Activated CD4-positive, alpha-beta T cell treated with anti-CD3 and anti-CD28 coated beads, Interleukin-2, amount 10 ng/mL, durations not matched to agents 7 days and 5 days (primary cell): Measurements from ENCODE around the gene SNTB2. TPM values are rescaled to one million over a fixed set of nuclear protein-coding genes. Genes with fewer than 3 reads are reported as not detected.

Experiments
- CTCF ChIA-PET: fragments of 350-600 bp; sonication (Branson Sonifier 250); formaldehyde crosslinking; loops from one replicate; lab custom pipeline; 2021; ENCODE audit warnings: antibody characterized with exemption; lab: Charles Lee
- POLR2A ChIA-PET: fragments of 350-600 bp; sonication (Branson Sonifier 250); formaldehyde crosslinking; loops from one replicate; lab custom pipeline; 2021; ENCODE audit warnings: antibody characterized with exemption; lab: Charles Lee
- DNase-seq: peaks from one replicate; pipeline ENCODE4 v3.0.0-alpha.2; 2020
- H3K27ac Mint-ChIP-seq: one replicate; pipeline ENCODE4 v1.8.0; 2021; ENCODE audit warnings: mild to moderate bottlenecking, moderate library complexity, mixed read lengths
- H3K27me3 Mint-ChIP-seq: one replicate; pipeline ENCODE4 v1.8.0; 2021; ENCODE audit warnings: mixed read lengths
- H3K36me3 Mint-ChIP-seq: one replicate; pipeline ENCODE4 v1.8.0; 2021; ENCODE audit warnings: low read depth, mixed read lengths
- H3K4me1 Mint-ChIP-seq: one replicate; pipeline ENCODE4 v1.8.0; 2021; ENCODE audit warnings: mixed read lengths
- H3K4me3 Mint-ChIP-seq: one replicate; pipeline ENCODE4 v1.8.0; 2021; ENCODE audit warnings: mild to moderate bottlenecking, moderate library complexity, mixed read lengths
- H3K9me3 Mint-ChIP-seq: one replicate; pipeline ENCODE4 v1.8.0; 2021; ENCODE audit warnings: mixed read lengths
- total RNA-seq, 2 experiments: library from RNA; stranded (reverse); gene quantifications; one replicate each; pipeline ENCODE4 v1.2.3, GENCODE V29; 2021

Gene SNTB2
- total RNA-seq, 2 experiments from 2014 or later = 20.2 to 25.3 TPM

DNA sequence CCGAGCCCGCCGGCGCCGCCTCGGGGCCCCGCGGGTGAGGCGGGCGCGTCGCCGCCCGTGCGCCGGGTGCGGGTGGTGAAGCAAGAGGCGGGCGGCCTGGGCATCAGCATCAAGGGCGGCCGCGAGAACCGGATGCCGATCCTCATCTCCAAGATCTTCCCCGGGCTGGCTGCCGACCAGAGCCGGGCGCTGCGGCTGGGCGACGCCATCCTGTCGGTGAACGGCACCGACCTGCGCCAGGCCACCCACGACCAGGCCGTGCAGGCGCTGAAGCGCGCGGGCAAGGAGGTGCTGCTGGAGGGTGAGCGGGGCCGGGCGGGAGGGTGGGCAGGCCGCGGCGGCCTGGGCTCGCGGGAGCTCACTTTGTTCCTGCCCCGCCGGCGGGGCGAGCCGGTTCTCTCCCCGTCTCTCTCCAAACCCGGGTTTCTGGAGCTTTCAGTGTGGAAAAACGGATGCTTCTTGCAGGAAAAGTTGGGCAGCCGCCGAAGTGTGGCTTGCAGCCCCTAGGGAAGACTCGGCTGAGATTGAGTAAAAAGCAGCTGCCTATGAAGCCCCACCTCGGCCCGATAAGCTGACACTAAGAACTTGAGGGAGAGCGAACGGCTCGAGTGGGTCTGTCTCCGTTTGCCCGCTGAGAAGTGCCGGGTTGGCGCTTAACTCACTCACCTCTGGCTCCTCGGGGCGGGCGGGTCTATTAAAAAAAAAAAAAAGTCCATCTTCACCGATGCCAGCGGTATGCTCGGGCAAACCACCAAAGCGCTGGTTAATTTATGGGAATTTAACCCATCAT is 677 bp downstream of the SNTB2 start:
- Mint-ChIP-seq H3K36me3 (peaks cover 12% of the 10 kb centered on the region), H3K27ac (peak overlapping the region; percentile 92), H3K9me3 (peaks cover 2% of the 10 kb centered on the region), H3K4me3 (peak overlapping the region; percentile 88), H3K4me1 (peaks cover 49% of the 10 kb centered on the region), H3K27me3 (no peaks in the 10 kb centered on the region)
- peak; percentile 50 for DNase-seq
- ChIA-PET CTCF (interaction anchor here (0.6 to 1.7 kb wide), 6 partner anchors 12 to 143 kb away, joined by 3 to 6 read pairs (median 3); no protein-coding TSS in a partner anchor), POLR2A (interaction anchor here (0.6 to 0.7 kb wide), 2 partner anchors 138 to 959 kb away, joined by 3 to 4 read pairs; no protein-coding TSS in a partner anchor)

DNA sequence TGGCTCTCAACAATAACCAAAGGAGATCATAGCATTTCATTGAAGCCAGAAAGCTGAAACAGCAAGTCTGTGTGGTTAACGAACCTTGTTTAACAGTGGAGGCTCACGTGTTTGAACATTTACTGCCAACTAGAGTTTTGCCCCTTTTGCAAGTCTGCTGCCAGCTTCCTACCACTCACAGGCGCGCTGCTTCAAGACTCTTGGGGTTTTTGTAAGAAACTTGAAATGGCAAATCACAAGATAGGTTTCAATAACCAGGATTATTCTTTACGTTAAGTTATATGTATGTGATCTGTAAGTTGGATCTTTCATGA is 1.2 kb downstream of the SNTB2 start:
- H3K27me3 Mint-ChIP-seq = no peaks in the 10 kb centered on the region

DNA sequence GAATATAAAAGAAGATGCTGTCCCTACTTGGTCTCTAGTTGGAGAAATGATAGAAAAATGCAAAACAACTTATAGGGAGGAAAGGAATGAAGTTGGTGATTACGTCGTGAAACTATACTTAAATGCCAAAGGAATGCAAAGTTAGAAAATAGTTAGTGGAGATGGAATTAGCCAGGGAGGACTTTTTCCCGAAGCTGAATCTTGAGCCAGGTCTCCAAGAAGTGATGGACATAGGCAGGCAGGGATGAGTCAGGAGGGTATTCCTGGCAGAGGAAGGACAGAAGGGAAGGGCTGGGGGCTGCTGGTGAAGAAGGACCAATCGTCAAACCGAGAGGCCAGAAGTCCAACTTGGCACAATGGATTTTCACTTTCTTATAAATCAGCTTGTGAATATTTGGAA is 1.8 kb downstream of the SNTB2 start:
- ChIA-PET CTCF (interaction anchor here (0.6 kb wide), 1 partner anchor 25 kb away, joined by 3 read pairs; no protein-coding TSS in a partner anchor), POLR2A (no interaction called here)
- no peak for DNase-seq
- Mint-ChIP-seq H3K27me3 (no peaks in the 10 kb centered on the region), H3K4me1 (peaks cover 49% of the 10 kb centered on the region), H3K36me3 (peaks cover 12% of the 10 kb centered on the region), H3K27ac (peak overlapping the region; percentile 92), H3K4me3 (peak overlapping the region; percentile 88), H3K9me3 (peaks cover 2% of the 10 kb centered on the region)

More for the DNA sequence above, 1.2 kb downstream of the SNTB2 start:
- ChIA-PET POLR2A (interaction anchor here (0.6 kb wide), 1 partner anchor 138 kb away, joined by 3 read pairs; no protein-coding TSS in a partner anchor), CTCF (interaction anchor here (0.7 kb wide), 1 partner anchor 35 kb away, joined by 3 read pairs; no protein-coding TSS in a partner anchor)
- Mint-ChIP-seq H3K36me3 (peaks cover 12% of the 10 kb centered on the region), H3K27ac (peak overlapping the region; percentile 92), H3K4me3 (peak overlapping the region; percentile 88), H3K4me1 (peaks cover 49% of the 10 kb centered on the region), H3K9me3 (peaks cover 2% of the 10 kb centered on the region)
- peak; percentile 44 for DNase-seq

DNA sequence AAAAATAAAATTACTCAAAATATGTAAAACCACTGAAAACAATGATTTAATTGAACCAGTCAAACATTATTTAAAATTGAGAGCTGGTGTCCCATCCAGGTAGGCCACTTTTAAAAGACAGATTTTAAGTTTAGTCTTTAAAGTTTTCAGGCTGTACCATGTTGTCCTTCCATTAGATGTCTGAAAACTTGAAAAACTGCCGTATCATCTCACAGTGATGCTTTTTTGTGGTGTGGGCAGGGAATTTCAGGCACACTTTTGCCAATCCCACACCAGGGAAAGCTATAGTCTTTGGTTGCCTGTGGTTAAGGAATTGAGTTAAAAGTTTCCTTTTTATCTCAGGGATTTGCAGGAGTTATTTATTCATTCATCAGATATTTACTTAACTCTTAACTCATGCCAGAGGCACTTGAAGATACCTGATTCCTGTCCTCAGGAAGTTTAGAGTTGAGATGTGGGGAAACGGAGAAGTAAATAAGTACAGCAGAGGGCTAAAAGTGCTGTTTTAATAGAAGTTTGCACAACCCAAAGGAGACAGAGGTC is 3.2 kb downstream of the SNTB2 start:
- ChIA-PET CTCF (interaction anchor here (1.3 kb wide), 1 partner anchor 33 kb away, joined by 4 read pairs; no protein-coding TSS in a partner anchor), POLR2A (no interaction called here)
- no peaks in the 10 kb centered on the region for H3K27me3 Mint-ChIP-seq
- H3K27ac Mint-ChIP-seq = no peak overlapping the region
- no peaks in the 10 kb centered on the region for H3K9me3 Mint-ChIP-seq
- H3K36me3 Mint-ChIP-seq = peaks cover 10% of the 10 kb centered on the region
- DNase-seq = no peak
- H3K4me3 Mint-ChIP-seq = no peak overlapping the region
- peaks cover 42% of the 10 kb centered on the region for H3K4me1 Mint-ChIP-seq

DNA sequence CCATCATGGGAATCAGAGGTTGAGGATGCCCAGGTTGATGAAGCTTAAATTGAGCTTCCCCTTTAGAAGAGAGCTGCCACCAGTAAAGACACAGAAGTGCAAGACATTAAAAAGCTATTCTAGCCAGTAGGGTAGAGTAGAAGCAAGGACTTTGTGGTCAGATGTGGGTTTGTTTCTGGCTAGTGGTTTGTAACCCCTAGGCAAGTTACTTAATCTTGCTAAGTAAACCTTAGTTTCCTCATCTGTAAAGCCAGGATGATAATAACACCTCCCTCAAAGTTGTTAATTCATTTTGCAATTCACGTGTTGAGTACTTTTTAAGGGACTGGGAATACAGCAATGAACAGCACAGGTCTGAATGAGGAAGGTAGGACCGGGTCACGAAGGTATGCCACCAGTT is 3.6 kb downstream of the SNTB2 start:
- Mint-ChIP-seq H3K27me3 (no peaks in the 10 kb centered on the region), H3K36me3 (peaks cover 10% of the 10 kb centered on the region), H3K27ac (no peak overlapping the region), H3K4me1 (peaks cover 39% of the 10 kb centered on the region), H3K4me3 (no peak overlapping the region), H3K9me3 (no peaks in the 10 kb centered on the region)
- peak; percentile 18 for DNase-seq
- ChIA-PET CTCF (interaction anchor here (1.3 kb wide), 1 partner anchor 33 kb away, joined by 4 read pairs; no protein-coding TSS in a partner anchor), POLR2A (interaction anchor here (0.5 kb wide), 1 partner anchor 281 kb away, joined by 3 read pairs; no protein-coding TSS in a partner anchor)

DNA sequence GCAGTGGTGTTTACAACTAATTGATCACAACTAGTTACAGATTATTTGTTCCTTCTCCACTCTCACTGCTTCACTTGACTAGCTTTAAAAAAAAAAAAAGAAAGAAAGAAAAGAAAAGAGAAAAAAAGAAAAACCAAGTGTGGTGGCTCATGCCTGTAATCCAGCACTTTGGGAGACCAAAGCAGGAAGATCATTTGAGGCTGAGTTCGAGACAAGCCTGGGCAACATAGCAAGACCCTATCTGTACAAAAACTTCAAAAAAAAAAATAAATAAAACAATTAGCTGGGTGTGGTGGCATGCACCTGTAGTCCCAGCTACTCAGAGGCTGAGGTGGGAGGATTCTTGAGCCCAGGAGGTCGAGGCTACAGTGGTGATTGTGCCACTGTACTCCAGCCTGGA is 4.2 kb downstream of the SNTB2 start:
- peaks cover 10% of the 10 kb centered on the region for H3K36me3 Mint-ChIP-seq
- H3K4me3 Mint-ChIP-seq = no peak overlapping the region
- ChIA-PET CTCF (interaction anchor here (0.6 to 1.3 kb wide), 3 partner anchors 33 to 69 kb away, joined by 3 to 4 read pairs (median 3); no protein-coding TSS in a partner anchor), POLR2A (interaction anchor here (0.5 kb wide), 1 partner anchor 281 kb away, joined by 3 read pairs; no protein-coding TSS in a partner anchor)
- H3K27ac Mint-ChIP-seq = no peak overlapping the region
- DNase-seq = no peak
- no peaks in the 10 kb centered on the region for H3K9me3 Mint-ChIP-seq
- H3K27me3 Mint-ChIP-seq = no peaks in the 10 kb centered on the region
- H3K4me1 Mint-ChIP-seq = peaks cover 37% of the 10 kb centered on the region

DNA sequence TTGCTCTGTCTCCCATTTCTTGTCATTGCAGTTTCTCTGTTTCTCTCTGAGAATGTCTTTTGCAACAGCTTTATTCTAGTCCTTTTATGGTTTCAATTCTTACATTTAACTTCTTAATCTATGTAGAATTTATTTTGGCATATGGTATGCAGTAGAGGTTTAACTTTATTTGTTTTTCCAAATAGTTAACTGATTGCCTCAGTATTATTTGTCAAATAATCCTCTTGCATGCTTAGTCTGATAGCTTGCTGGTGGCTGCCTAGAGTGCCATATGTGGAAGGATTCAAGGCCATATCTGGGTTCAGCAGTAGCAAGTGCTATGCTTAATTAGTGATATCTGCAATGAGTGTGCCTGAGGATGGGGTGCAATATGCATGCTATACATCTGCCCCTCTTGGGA is 6.9 kb downstream of the SNTB2 start:
- no peak for DNase-seq
- ChIA-PET POLR2A (no interaction called here), CTCF (no interaction called here)
- Mint-ChIP-seq H3K36me3 (peaks cover 4% of the 10 kb centered on the region), H3K4me3 (no peak overlapping the region), H3K27me3 (no peaks in the 10 kb centered on the region), H3K9me3 (no peaks in the 10 kb centered on the region), H3K27ac (no peak overlapping the region), H3K4me1 (peaks cover 28% of the 10 kb centered on the region)

DNA sequence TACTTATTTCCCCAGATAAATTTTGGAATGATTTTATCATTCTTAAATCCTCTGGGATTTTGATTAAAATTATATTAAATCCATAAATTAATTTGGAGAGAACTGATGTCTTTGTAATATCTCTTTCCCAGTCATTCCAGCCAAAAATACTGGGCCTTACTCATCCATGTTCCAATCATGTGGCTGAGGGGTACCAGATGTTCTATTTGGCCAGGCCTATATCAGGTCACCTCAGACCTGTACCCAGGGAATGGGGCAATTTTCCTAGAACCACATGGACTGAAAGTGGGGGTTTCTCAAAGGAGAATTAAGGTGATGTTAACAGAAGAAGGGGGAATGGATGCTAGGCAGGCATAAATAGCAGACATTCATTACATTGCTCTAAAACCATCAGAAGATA is 7.5 kb downstream of the SNTB2 start:
- Mint-ChIP-seq H3K36me3 (peaks cover 4% of the 10 kb centered on the region), H3K4me3 (no peak overlapping the region), H3K4me1 (peaks cover 23% of the 10 kb centered on the region), H3K27ac (no peak overlapping the region), H3K27me3 (no peaks in the 10 kb centered on the region), H3K9me3 (no peaks in the 10 kb centered on the region)
- CTCF ChIA-PET = no interaction called here
- DNase-seq = no peak
- POLR2A ChIA-PET = no interaction called here

DNA sequence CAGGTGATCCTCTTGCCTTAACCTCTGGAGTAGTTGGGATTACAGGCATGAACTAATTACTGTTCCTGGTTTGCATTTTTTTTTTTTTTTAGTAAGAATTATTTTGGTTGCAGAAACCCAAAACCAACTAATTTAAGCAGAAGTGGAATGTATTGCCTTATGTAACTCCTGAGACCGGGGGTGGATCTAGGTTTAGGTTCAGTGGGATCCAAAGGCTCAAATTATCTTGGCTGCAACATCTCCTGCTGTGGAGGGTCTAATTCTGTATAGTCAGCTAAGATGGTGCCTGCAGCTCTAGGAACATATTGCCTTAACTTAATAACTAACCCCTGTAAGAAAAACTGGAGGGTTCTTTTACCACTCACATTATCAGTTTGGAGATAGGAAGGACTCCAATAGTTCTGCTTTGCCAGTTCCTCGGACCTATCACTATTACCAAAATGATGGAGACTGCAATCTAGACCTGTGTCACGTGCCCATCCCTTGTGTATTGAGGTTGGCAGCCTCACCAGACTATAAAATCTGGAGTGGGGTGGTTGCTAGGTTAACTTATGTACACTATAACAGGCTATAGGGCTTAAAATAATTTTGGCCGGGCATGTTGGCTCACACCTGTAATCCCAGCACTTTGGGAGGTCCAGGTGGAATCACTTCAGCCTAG is 8.5 kb downstream of the SNTB2 start:
- DNase-seq = no peak
- Mint-ChIP-seq H3K27ac (no peak overlapping the region), H3K9me3 (no peaks in the 10 kb centered on the region), H3K4me3 (no peak overlapping the region), H3K36me3 (peaks cover 4% of the 10 kb centered on the region), H3K27me3 (no peaks in the 10 kb centered on the region), H3K4me1 (peaks cover 13% of the 10 kb centered on the region)
- ChIA-PET CTCF (interaction anchor here (0.6 kb wide), 1 partner anchor 1088 kb away, joined by 3 read pairs; no protein-coding TSS in a partner anchor), POLR2A (no interaction called here)

DNA sequence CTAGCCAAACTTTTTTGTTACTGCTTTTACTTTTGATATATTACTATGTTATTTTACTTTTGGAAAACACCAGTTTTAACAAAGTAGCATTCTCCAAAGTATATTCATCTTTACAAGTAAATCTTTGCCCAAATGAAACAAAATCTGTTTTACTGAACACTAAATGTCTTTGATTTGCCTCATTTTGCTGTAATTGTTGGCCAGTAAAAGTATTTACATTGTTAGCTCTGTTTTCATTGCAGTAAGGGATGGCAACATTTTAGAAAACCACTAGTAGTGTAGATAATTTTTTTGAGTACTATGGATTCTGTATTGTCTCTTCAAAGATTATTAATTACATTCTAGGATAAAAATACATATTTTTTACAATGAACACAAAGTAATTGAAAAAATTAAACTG is 10.6 kb downstream of the SNTB2 start:
- Mint-ChIP-seq H3K9me3 (no peaks in the 10 kb centered on the region), H3K27me3 (no peaks in the 10 kb centered on the region), H3K4me1 (peaks cover 6% of the 10 kb centered on the region), H3K27ac (no peak overlapping the region), H3K36me3 (no peaks in the 10 kb centered on the region), H3K4me3 (no peak overlapping the region)
- CTCF ChIA-PET = interaction anchor here (1.9 kb wide), 1 partner anchor 12 kb away, joined by 4 read pairs; no protein-coding TSS in a partner anchor
- POLR2A ChIA-PET = no interaction called here
- DNase-seq = no peak

DNA sequence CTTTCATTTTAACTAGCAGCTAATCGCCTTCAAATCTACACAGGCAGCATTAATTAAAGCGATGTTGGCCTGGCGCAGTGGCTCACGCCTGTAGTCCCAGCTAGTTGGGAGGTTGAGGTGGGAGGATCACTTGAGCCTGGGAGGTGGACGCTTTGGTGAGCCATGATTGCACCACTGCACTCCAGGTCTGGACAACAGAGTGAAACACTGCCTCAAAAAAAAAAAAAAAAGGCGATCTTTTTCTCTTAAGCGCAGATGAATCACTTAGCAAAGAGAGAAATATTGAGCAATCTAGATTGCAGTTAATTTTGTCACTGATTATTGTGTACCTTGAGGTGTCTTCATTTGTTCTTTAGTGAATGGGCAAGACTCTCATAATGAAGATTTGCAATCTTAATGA is 12.4 kb downstream of the SNTB2 start:
- ChIA-PET CTCF (interaction anchor here (0.6 to 1.9 kb wide), 3 partner anchors 10 to 661 kb away, joined by 3 to 4 read pairs (median 3); no protein-coding TSS in a partner anchor), POLR2A (no interaction called here)
- DNase-seq = no peak
- Mint-ChIP-seq H3K36me3 (no peaks in the 10 kb centered on the region), H3K4me3 (no peak overlapping the region), H3K27me3 (no peaks in the 10 kb centered on the region), H3K9me3 (no peaks in the 10 kb centered on the region), H3K27ac (no peak overlapping the region), H3K4me1 (peaks cover 10% of the 10 kb centered on the region)

DNA sequence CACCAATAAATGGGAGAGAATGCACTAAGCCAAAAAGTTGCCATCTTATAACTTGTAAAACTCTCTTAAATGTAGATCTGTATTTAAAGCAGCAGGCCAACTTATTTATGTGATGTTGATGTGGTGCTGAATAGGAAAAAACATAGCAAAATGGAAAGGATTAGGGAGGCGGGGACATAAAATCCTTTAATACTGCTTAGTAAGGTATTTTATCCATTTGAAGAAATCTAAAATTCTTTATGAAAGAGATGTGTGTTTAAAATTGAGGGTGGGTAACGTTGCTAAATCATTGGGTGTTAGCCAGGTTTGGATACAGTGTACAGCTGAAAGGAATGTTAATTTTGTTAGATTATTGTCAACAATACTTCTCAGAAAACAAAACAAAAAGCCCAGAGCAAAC is 14.3 kb downstream of the SNTB2 start:
- no peak overlapping the region for H3K4me3 Mint-ChIP-seq
- no peak overlapping the region for H3K27ac Mint-ChIP-seq
- peaks cover 20% of the 10 kb centered on the region for H3K4me1 Mint-ChIP-seq
- H3K36me3 Mint-ChIP-seq = no peaks in the 10 kb centered on the region
- DNase-seq = no peak
- no peaks in the 10 kb centered on the region for H3K27me3 Mint-ChIP-seq
- no peaks in the 10 kb centered on the region for H3K9me3 Mint-ChIP-seq
- ChIA-PET POLR2A (interaction anchor here (0.5 kb wide), 1 partner anchor 288 kb away, joined by 5 read pairs; no protein-coding TSS in a partner anchor), CTCF (no interaction called here)
